NCI-H146 (cell line): ENCODE results near the gene KISS1R.

Source experiments
- DNase-seq: peaks from one replicate; lab custom pipeline; 2025; lab: John Stamatoyannopoulos, UW

KISS1R gene

DNA sequence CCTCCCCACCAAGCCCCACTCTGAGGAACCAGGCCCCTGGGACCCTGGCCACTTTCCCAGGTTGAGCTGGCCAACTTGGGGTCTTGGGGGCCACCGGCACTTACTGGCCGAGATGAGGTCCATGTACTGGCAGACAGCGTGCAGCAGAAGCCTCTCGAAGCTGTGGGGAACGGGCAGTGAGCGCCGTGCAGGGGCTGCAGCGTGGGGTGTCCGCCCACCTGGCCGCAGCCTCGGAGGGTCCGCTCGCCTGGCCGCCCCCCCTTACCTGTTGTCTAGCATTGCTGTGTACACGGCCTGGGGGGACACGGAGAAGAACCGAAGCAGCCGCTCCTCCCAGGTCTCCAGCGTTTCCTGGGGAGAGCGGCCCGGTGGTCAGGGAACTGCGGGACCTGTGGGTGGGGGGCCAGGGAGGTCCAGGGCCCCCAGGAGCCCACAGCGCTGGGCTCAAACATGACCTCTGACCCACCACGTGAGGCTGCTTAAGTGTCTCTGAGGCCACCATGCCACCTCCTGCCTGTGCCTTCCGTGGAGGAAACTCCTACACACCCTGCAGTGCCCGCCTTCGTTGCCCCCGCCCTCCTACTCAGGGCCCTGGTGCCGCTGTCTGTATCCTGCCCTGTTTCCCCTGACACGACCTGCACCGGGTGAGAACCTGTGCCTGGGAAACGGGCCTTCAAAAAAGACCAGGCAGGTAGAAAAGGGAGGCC, 17.6 kb upstream of the KISS1R start:
- no peak for DNase-seq

DNA sequence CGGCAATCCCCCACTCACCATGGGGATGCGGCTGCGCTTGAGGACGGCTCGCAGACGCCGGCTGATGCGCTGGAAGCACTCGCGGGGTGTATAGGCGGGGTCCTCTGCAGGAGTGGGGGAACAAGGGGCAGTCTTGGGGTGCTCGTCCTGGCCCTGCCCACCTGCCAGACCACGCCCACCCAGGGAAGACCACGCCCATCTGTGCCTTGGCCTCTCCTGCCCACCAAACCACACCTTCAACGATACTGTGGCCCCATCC, 17.2 kb upstream of the KISS1R start:
- DNase-seq, result no peak

DNA sequence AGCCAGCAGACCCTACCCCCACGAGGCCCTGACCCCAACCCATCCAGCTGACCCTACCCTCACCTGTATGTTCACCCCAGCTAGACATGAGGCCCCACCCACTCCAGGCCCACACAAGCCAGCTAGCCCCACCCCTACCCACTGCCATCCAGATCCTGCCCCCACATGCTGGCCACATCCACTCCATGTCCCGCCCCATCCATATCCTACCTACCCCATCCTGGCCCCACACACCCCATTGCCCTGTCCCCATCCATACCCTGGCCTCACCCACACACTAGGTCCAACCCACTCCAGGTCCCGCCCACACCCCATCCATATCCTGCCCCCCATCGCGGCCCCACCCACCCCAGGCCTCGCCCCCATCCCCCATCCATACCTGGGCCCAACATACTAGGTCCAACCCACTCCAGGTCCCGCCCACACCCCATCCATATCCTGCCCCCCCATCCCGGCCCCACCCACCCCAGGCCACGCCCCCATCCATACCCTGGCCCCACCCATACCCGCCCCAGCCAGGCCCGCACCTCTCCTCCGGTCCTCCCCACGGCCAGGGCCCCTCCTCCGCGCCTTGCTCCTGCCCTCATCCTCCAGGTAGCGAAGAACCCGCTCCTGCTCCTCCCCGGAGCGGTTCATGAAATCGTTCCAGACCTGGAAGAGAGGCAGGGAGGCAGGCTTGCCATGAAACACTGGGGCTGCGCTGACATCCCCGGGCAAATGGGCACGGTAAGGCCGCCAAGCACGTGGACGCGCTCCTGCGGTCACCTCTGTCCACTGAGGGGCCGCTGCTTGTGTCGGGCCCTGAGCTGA, 16.6 kb upstream of the KISS1R start:
- no peak for DNase-seq

DNA sequence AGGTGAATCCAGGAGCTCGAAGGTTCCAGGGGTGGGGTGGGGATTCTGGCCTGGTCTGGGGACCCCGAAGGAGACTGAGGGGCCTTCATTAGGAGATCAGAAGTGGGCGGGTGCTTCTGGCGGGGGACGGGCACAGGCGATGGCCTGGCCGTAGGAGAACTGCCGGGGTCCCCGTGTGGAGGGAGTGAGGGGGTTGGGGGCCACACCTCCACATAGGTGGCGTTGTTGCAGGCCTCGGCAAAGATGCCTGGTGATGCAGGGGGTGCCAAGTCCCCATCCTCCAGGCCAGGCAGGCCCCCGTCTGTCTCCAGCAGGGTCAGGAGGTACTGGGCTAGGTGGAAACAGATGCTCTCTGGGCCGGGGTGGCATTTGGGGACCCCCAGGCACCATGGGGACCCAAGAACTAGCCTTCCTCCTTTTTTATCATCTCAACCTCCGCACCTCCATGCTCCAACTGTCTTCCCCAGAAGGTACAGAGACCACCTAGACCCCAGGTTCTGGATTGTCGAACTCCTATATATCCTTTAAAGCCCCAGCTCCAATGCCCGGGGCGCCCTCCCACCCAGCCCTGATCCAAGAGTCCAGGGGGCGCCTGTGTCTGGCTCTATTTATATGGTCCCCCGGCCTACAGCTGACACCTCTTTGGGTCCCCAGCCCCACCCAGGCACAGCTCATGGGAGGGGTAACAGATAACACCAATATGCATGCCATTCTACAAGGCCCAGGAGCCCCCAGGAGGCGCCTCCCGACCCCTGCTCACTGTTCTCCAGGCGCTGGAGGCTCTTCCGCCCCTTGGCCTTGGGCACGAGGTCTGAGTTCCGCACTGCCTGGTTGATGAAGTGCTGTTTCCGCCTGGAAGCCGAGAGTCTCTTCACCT, 15.7 kb upstream of the KISS1R start:
- DNase-seq, result no peak

DNA sequence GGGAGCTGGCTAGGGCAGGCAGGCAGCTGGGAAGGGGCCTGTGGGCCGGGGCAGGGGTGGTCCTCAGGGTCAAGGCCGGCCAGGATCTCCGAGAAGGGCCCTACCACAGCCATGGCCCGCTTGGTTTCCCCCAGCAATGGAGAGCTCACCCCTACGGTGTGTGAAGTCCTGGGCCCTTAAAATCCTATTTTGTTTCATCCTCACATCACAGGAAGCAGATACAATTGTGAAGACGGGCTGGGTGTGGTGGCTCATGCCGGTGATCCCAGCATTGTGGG, 15.1 kb upstream of the KISS1R start:
- no peak for DNase-seq

DNA sequence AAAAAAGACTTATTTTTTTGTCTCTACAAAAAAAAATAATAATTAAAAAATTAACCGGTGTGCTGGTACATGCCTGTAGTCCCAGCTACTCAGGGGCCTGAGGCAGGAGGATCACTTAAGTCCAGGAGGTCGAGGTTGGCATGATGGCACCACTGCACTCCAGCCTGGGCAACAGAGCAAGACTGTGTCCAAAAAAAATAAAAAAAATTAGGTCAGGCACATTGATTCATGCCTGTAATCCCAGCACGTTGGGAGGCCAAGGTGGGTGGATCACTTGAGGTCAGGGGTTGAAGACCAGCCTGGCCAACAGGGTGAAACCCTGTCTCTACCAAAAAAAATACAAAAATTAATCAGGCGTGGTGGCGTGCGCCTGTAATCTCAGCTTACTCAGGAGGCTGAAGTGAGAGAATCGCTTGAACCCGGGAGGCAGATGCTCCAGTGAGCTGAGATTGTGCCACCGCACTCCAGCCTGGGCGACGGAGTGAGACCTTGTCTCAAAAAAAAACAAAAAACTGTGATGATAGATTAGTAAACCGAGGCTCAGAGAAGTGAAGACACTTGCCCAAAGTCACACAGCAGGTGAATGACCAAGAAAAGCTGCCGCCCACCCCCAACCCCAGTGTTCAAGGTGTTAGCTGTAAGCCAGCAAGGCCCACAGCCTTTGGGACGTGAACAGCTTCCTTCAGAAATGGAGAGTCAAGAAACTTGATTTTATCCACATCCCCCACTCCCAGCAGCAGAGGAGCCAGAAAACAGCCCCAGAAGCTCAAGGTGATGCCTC, 14.5 kb upstream of the KISS1R start:
- DNase-seq, result no peak

DNA sequence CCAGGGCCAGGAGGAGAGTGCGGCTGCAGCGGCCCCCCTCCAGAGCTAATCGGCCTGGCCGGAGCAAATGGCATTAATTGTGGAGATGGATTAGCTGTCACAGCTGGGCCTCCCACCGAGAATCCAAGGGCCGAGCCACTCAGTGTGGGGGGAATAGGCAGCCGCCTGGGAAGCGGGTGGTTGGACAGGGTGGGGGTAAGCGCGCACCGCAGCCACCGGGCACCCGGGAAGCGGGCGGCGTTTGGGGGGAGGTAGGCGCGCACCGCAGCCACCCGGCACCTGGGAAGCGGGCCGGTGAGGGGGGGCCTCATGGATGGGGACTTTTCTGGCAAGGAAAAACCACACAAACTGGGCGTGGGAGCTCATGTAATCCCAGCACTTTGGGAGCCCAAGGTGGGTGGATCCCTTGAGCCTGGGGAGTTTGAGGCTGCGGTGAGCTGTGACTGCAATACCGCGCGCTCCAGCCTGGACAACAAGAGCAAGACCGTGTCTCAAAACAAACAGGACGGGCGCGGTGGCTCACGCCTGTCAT, 13.8 kb upstream of the KISS1R start:
- DNase-seq, result peak; percentile 70

DNA sequence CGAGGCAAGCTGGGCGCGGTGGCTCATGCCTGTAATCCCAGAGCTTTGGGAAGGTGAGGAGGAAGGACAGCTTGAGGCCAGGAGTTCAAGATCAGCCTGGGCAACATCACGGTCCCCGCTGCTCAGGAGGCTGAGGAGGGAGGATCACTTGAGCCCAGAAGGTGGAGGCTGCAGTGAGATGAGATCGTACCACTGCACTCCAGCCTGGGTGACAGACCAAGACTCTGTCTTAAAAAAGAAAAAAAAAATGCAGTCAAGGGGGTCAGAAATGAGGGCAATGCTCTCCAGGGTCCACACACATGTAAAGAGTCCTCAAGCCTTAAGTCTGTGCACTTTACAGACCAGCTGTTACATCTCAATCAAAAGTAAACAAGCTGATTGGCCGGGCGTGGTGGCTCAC, 12.6 kb upstream of the KISS1R start:
- no peak for DNase-seq

DNA sequence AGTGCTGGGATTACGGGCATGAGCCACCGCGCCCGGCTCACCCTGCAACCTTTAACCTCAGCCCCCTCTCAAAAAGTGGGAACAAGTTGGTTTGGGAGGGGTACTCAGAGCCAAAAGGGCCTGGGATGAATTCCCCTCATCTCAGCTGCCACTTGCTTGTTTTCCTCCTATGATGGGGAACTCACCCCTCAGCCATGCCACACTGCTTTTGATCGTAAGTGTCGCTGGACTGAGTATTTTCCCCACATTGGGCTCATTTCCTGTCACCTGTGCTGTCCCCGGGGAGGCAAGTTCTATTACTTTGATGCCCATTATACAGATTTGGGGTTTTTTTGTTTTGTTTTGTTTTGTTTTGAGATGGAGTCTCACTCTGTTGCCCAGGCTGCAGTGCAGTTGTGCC, 10.7 kb upstream of the KISS1R start:
- DNase-seq, result no peak

DNA sequence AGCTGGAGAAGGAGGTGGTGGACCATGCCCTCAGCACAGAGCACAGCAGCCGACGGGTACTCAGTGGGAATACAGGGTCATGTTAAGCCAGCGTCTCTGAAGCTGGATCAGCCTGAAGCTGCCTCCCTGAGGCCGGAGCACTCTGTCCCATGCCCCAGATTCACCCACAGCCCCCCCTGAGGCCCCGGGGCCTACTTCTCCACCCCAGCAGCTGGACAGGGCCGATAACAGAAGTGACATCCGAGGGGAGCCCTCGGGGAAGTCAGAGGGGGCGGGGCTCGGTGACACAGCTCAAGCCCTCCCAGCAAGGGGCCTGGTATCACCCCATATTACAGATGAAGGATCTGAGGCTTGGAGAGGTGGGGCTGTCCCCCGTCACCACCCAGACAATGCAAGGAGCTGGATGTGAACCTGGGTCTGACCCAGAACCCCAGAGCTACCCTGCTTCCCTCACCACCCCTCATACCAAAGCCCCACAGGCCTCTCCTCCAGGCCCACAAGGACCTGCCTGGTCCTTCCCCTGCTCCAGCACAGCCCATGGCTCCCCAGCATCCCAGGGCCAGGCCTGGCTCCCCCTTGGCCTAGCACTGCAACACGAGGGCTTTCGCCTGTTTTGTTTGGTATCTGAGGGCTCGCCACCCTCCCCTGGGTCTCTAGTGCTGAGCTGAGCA, 9.8 kb upstream of the KISS1R start:
- DNase-seq, result no peak

DNA sequence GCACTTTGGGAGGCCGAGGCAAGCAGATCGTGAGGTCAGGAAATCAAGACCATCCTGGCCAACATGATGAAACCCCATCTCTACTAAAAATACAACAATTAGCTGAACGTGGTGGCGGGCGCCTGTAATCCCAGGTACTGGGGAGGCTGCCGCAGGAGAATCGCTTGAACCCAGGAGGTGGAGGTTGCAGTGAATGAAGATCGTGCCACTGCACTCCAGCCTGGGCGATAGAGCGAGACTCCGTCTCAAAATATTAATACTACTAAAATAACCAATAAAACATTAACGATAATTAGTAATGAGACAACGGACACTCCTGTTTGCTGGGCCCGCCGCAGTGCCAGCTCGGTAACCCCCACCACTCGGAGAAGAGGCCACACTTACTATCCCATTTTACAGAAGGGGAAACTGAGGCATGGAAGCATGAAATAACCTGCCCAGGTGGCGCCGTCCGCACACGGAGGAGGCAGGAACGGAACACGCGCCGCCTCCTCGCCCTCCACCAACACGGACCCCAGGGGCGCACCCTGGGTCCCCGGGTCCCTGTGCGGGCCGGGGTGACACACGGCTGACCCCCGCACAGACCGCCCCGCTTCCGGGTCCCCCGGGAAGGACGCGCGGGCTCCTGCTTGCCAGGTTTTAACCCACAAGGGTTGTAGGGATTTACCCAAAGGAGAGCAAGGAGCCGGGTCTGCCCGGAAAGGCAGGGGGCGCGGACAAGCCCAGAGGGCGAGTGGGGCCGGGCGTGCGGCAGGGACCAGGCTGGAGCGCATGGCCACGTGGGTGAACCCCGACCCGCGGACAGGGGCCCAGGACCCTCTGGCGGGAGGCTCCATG, 5.7 kb upstream of the KISS1R start:
- no peak for DNase-seq

DNA sequence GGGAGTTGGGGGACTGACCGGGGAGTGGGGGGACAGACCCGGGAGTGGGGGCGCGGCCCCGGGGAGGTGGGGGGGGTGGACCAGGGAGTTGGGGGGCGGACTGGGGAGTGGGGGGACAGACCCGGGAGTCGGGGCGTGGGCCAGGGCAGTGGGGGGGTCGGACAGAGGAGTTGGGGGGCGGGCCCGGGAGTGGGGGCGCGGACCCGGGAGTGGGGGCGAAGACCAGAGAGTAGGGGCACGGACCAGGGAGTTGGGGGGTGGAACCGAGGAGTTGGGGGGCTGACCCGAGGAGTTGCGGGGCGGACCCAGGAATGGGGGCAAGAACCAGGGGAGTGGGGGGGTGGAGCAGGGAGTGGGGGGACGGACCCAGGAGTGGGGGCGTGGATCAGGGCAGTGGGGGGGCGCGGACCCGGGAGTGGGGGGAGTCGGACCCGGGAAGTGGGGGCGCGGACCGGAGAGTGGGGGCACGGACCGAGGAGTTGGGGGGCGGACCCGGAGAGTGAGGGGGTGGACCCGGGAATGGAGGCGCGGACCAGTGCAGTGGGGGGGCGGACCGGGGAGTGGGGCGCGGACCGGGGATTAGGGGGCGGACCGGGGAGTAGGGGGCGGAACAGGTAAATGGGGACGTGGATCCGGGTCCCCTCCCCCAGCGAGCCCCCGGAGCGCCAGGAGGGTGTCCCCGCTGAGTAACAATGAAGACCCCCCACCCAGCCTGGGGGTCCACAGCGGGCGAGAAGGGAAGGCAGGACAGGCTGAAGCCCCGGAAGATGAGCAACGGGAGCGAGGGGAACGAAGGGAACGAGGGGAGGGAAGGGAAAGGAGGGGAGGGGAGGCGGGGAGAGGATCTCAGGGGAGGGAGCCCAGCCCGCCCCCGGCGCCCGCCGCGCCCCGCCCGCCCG, 4.7 kb upstream of the KISS1R start:
- DNase-seq, result no peak

DNA sequence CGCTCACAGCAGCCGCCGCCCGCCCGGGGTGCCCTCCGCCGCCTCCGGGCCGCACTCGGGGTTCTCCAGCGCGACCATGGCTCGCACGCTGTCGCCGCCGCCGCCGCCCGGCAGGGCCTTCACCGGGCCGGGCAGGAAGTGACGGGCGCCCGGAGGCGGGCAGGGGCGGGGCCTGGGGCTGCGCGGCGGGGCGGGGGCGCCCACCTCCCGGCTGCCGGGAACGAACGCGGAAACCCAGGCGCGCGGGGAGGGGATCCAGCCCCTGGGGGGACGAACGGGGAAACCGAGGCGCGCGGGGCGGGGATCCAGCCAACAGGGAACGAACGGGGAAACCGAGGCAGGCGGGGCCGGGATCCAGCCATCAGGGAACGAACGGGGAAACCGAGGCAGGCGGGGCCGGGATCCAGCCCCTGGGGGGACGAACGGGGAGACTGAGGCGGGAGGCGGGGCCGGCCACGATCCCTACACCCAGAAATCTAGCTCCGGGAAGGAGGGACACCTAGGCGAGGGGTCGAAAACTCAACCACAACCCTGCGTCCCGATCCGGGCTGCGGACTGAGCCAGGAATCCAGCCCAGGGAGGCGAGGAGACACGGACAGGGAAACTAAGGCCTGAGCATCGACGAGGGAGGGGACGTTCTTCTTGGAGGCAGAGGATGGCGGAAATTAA, 3.9 kb upstream of the KISS1R start, which contains the start of gene R3HDM4:
Gene R3HDM4, minus strand, starts transcription at position 140 of the 669 bp plus-strand sequence. Its CDS starts 62 bp downstream, at position 78.
- peak; percentile 47 for DNase-seq

DNA sequence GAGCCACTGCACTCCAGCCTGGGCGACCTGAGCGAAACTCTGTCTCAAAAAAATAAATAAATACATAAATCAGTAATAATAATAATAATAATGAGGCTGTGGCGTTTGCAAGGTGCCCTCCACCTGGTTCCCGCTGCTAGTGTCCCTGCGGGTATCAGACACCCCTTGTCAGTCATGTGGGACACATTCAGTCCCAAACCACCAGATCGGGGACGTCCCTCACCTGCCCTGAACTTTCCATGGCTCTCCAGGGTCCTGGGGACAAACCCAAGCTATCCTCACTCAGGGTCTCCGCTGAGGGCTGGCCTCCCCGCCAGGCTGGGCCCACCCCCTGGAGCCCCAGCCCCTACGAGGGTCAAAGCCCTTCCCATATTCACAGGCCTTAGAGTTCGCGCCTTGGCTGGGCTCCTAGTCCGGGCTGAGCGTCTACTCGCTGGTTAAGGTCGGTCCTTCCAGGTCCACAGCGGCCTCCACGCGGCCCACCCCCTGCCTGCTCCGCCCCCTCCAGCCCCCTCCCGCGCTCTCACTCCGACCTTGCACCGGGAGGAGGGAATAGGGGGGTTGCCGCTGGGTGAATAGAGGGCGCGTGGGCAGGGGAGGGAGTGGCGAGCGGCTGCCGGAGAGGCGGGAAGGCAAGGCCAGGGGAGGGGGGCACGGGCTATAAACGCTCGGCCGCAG, 349 bp upstream of the KISS1R start:
- DNase-seq, result peak; percentile 52

DNA sequence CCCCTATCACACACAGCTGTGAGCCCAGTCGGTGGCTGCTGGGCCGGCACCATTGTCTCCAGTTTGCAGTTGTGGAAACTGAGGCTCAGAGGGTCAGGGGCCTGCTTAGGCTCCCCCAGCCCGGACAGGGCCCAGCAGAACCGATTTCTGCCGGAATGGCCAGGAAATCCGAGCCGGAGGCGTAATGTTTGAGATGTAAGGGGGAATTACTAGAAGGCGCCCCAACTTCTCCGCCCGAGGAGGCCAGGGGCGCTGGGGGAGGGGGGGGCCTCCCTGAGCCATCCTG, 962 bp downstream of the KISS1R start:
- DNase-seq, result no peak

DNA sequence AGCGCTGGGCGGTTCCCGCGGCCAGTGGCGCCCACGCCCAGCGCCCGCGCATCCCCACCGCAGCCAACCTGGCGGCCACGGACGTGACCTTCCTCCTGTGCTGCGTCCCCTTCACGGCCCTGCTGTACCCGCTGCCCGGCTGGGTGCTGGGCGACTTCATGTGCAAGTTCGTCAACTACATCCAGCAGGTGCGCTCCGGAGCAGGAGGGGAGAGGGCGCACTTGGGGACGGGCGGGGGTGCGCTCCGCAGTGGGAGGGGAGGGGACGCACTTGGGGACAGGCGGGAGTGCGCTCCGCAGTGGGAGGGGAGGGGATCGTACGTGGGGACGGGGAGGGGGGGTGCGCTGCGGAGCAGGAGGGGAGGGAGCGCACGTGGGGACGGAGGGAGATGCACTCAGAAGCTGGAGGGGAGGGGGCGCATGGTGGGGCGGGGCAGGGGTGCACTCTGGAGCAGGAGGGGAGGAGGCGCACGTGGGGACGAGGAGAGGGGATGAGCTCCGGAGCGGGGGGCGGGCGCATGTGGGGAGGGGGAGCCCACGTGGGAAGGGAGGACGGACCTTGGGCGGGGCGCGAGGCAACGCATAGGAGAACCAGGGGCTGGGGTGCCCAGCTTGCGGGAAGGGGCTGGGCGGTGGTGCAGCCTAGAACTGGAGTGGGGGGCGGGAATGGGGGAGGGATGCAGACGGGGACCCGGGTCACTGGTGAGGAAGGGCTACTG, 1.5 kb downstream of the KISS1R start:
- DNase-seq, result peak; percentile 76

DNA sequence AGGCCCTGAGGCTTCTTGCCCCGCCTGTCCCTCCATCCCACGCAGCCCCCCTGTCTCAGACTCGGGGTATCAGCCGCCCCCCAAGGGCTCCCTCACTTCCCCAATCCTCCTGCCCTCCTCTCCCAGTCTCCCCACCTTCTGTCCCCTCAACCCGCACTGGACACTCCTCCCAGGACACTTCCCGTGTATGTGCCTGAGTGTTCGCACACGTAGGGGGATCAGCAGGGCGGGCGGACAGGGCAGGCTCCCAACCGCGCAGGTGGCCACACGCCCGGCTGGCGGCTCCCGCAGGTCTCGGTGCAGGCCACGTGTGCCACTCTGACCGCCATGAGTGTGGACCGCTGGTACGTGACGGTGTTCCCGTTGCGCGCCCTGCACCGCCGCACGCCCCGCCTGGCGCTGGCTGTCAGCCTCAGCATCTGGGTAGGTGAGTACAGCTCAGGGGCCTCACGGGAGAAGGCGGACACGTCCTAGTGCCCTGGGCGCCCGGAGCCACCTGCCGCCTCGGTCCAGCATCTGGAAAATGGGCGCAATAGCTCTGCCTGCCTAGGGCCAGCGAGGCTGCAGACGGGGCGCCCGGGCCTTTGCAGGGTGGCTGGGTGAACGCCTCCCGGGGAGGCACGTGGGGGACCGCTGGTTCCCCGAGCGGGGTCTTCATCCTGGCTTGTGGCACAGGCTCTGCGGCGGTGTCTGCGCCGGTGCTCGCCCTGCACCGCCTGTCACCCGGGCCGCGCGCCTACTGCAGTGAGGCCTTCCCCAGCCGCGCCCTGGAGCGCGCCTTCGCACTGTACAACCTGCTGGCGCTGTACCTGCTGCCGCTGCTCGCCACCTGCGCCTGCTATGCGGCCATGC, 2.3 kb downstream of the KISS1R start:
- peak; percentile 86 for DNase-seq
